HG03469 (cell line): Measurements from ENCODE around the gene PRKCZ.
"Not testable (repeated sequence)": the region's sequence is repeated elsewhere in the genome, so short reads cannot be mapped to it uniquely, and the experiment has no call there.

ENCODE experiments used
- ATAC-seq: cut with Tn5 transposase; IDR thresholded peaks from one replicate; pipeline ENCODE4 v1.9.1; 2021; ENCODE audit warnings: mild to moderate bottlenecking, moderate library complexity, moderate number of reproducible peaks; ENCODE audit not compliant: unreplicated experiment

The PRKCZ gene

DNA sequence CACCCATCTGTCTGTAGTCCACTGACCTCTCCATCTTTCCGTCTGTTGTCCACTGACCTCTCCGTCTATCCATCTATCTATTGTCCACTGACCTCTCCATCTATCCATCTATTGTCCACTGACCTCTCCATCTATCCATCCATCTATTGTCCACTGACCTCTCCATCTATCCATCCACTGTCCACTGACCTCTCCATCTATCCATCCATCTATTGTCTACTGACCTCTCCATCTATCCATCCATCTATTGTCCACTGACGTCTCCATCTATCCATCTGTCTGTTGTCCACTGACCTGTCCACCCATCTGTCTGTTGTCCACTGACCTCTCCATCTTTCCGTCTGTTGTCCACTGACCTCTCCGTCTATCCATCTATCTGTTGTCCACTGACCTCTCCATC, 97.7 kb downstream of the PRKCZ start:
- ATAC-seq: not testable (repeated sequence)

- ATAC-seq: no peak
Observed at GRCh38 chr1:2148691-2149090, 98.5 kb downstream of the PRKCZ start.

GRCh38 chr1:2150801-2151200, 100.6 kb downstream of the PRKCZ start:
- no peak for ATAC-seq

DNA sequence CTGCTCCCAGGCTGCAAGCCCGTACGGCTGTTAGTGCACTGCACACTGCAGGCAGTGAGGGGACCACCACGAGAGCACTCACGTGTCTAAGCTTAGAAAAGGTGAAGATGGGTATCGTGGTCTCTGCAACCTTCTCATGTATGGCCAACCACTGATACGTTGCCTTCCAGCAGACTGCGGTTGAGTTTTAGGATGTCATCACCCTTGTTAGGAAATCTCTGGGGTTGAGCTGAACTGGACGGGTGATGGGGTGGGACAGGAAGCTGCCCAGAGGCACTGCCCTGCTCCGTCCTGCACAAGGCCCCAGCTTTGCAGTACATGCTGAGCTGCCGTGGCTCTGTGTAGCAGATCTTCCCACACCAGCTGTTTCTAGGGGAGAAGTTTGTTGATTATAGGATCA, 101.0 kb downstream of the PRKCZ start:
- no peak for ATAC-seq

DNA sequence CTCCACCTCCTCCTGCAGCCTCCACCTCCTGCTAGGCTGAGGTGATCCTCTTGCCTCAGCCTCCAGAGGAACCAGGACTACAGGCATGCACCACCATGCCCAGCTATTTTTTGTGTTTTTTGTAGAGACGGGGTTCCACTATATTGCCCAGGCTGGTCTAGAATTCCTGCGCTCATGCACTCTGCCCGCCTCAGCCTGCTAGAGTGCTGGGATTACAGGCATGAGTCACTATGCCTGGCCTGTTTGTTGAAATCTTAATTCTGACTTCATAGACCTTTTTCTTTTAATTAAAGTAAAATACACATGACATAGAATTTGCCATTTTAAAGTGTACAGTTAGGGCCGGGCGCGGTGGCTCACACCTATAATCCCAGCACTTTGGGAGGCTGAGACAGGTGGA, 101.7 kb downstream of the PRKCZ start:
- no peak for ATAC-seq

DNA sequence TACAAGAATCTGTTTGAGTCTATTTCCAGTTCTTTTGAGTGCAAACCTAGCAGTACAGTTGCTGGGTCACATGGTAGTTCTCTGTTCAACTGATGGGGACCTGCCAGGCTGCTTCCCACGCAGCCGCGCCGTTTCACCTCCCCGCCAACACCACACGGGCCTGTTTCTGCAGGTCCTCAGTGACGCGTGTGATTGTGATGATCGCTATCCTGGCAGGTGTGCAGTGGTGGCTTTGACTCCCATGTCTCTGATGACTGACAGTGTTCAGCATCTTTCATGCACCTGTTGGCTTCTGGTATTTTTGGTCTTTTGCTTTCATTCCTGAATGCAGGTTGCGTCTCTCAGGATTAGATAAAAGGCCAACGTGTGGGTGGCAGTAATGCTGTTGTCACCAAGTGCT, 102.7 kb downstream of the PRKCZ start:
- no peak for ATAC-seq

- no peak for ATAC-seq
Observed at GRCh38 chr1:2154022-2154421, 103.8 kb downstream of the PRKCZ start.

DNA sequence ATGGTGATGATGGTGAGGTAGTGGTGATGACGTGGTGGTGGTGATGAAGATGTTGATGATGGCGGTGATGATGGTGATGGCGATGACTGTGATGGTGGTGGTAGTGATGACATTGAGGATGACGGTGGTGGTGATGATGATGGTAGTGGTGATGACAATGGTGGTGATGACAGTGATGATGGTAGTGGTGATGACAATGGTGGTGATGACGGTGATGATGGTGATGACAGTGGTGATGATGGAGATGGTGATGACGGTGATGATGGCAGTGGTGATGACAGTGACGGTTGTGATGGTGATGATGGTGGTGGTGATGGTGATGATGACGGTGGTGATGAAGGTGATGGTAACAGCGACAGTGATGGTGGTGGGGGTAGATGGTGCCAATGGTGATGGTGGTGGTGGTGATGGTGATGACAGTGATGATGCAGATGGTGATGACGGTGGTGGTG, 105.0 kb downstream of the PRKCZ start:
- no peak for ATAC-seq

GRCh38 chr1:2155788-2156187, 105.6 kb downstream of the PRKCZ start:
- ATAC-seq: no peak

DNA sequence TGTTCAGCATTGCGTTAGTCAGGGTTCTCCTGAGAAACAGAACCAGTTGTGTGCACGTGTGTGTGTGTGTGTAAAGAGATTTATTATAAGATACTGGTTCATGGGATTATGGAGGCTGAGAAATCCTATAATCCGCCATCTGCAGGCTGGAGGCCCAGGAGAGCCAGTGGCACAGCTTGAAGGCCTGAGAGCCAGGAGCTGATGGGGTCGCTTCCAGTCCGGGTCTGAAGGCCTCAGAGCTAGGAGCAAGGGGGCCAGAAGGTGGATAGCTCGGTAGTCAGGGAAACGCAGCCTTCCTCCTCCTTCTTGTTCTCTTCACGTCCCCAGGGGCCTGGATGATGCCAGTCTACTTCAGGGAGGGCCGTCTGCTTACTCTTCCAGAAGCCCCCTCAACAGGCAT, 106.7 kb downstream of the PRKCZ start:
- no peak for ATAC-seq

GRCh38 chr1:2157856-2158255, 107.6 kb downstream of the PRKCZ start:
- no peak for ATAC-seq

- no peak for ATAC-seq
Observed at GRCh38 chr1:2158272-2158671, 108.1 kb downstream of the PRKCZ start.

GRCh38 chr1:2159124-2159523, 108.9 kb downstream of the PRKCZ start:
- no peak for ATAC-seq

DNA sequence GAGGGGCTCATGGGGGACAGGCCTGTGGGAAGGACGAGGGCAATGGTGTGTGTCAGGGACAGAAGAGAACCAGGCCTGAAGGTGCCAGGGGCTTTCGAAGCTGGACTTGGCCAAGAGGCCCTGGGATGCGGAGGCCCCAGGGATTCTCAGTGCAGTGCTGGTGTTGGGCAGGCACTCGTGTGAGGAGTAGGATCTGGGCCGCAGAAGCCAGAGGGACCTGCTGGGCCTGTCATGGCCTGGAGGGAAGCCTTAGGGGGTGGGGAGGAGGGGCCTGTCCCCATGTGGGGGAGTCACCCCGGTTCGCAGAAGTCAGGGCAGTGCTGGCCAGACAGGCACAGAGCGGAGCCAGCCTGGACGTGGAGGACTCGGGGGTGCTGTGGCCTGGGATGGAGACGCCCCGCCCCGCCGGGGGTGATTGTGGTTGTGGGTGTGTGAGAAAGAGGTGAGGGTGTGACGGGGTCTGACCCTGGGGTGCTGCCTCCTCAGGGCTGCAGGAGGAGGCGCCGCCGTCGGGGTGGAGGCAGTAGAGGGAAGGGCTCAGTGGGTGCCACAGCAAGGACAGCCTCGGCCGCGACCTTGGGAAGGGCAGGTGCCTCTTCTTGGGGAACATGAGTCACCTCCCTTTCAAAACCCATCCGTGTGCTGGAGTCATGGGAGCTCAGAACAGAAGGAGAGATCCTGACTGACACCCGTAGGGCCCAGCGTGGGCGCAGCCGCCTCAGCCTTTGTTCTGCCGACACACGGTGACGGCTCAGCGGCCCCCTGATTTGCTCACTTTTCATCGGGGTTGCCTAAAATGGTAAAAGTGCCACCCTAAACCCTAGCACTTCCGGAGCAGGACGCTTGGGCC, 110.5 kb downstream of the PRKCZ start:
- ATAC-seq: no peak

DNA sequence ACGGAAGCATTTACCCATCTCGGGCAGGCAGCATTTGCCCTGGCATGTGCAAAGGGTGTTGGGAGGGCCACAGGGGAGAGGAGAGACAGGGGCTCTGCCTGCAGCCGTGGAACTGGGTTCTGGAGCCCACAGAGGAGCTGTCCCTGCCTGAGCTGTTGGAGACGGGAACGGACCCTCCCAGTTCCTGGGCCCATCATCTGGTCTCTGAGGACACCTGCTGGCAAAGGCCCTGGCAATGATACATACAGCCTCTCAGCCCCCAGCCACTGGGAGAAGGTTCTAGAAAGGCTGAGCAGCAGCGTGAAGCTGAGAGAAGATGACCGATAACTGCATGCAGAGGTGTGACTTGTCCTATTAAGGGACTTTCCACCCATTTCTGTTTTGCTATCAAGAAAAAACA, 113.0 kb downstream of the PRKCZ start:
- no peak for ATAC-seq

DNA sequence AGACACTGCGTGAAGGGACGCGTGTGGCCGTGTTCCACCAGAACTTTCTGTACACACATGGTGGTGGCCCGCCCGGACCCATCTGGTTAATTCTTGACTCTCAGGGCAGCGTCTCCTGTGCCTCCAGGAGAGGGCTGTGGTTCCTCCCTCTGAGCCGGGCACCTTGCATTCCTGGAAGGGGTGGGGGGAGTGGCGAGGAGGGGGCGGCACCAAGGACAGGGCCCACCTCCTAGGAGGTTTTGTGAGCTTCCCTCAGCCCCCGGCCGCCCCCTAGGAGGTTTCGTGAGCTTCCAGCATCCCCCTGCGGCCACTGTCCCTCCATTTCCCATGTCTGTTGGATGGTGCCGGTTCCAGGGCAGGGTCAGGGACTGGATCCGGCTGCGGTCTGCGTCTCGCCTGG, 115.4 kb downstream of the PRKCZ start:
- no peak for ATAC-seq

GRCh38 chr1:2166254-2166653, 116.0 kb downstream of the PRKCZ start:
- no peak for ATAC-seq

- ATAC-seq: no peak
Observed at GRCh38 chr1:2166695-2167094, 116.5 kb downstream of the PRKCZ start.

DNA sequence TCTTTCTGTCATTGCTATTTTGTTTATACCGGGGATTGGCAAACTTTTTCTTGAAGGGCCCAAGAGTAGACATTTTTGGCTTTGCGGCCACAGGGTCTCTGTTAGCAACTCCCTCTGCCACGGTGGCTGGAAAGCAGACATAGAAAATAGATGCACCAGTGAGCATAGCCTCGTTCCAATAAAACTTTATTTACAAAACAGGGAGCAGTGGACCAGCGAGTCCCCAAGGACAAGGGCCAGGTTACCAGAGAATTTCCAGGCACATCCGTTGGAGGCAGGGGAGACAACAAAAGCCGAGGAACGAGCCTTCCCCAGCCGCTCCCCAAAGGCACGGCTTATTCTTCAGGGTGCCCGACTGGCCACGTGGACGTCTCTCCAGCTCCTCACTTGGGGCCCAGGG, 117.9 kb downstream of the PRKCZ start:
- no peak for ATAC-seq

GRCh38 chr1:2168535-2168934, 118.3 kb downstream of the PRKCZ start:
- ATAC-seq: no peak

DNA sequence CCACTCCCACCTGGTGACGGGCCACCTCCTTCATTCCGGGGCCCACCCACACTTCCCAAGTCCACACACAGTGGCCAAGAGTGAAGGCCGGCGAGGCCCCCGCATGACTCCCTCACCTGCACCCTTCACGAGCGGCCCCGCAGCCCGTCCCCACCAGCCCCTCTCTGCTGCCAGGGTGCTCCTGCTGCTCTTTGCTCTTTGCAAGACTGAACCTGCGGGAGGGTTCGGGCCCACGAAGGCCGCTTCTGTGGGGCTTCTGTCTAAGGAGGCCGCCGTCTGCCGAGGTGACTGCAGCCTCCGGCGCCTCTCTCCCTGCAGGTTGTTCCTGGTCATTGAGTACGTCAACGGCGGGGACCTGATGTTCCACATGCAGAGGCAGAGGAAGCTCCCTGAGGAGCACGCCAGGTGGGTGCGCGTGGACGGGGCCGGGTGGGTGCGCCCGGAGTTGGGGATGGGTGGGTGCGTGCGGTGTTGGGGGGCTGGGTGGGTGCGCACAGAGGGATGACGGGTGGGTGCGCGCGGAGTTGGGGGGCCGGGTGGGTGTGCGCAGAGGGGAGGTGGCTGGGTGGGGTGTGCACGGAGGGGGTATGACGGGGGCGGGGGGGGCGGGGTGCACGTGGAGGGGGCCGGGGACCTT, 119.1 kb downstream of the PRKCZ start:
- ATAC-seq: no peak

DNA sequence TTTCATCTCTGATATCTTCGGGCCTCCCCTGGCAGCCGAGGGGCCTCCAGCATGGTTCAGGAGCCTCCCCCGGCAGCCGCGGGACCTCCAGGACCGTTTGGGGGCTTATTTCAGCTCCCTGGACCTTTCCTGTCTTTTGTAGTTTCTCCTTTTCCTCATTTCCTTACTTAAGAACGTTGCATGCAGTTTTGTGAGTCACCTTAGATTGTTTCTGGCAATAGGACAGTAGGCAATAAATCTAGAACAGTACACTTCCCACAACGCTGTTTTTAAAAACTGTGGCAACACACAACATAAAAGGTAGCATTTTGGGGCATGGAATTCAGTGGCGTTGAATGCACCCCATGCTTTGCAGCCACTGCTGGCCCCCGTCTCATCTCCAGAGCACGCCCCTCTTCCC, 120.0 kb downstream of the PRKCZ start:
- ATAC-seq: no peak
